GM12878 (cell line): Measurements from ENCODE around the gene CARM1. TPM values are rescaled to one million over a fixed set of nuclear protein-coding genes. Genes with fewer than 3 reads are reported as not detected.

Experiments used
- ATAC-seq: fragments of 200-7000 bp; cut with Tn5 transposase; 3 replicates; pipeline ENCODE4 v1.9.1; 2020; ENCODE audit warnings: mild to moderate bottlenecking, moderate library complexity
- BruUV-seq: library from RNA; stranded (reverse); fragments of 400-500 nt; replicated peaks from 2 replicates; lab custom pipeline; 2021; lab: Mats Ljungman, UMichigan
- CTCF ChIA-PET: fragments of 300-600 bp; sonication (Branson Sonifier 250); formaldehyde crosslinking; extraction: SDS; loops from one replicate; lab custom pipeline; 2021; ENCODE audit warnings: inconsistent platforms; lab: Yijun Ruan, JAX
- POLR2A ChIA-PET: fragments of 350-600 bp; formaldehyde crosslinking; extraction: SDS; loops from one replicate; lab custom pipeline; 2021; ENCODE audit warnings: inconsistent platforms; lab: Charles Lee
- RAD21 ChIA-PET: fragments of 300-600 bp; sonication (Branson Sonifier 250); formaldehyde crosslinking; loops from one replicate; lab custom pipeline; 2023; ENCODE audit warnings: antibody characterized with exemption; ENCODE audit not compliant: unreplicated experiment; lab: Charles Lee
- SMC1A ChIA-PET: fragments of 300-600 bp; sonication (Branson Sonifier 250); formaldehyde crosslinking; loops from one replicate; lab custom pipeline; 2023; ENCODE audit not compliant: unreplicated experiment, uncharacterized antibody; lab: Charles Lee
- DNase-seq: peaks from one replicate; pipeline ENCODE4 v3.0.0-alpha.2; 2011; ENCODE audit warnings: low read depth, low spot score
- FAIRE-seq: peaks from 3 replicates; lab custom pipeline; 2011; peaks lifted over from hg19 to GRCh38; lab: Jason Lieb, UNC
- H2AFZ ChIP-seq: 2 replicates; pipeline ENCODE4 v1.6.0; 2011; ENCODE audit warnings: low read depth, low read length, control low read depth; ENCODE audit not compliant: control insufficient read depth
- H3K27ac ChIP-seq: 2 replicates; pipeline ENCODE4 v1.5.1; 2011; ENCODE audit warnings: control low read depth; ENCODE audit not compliant: control insufficient read depth, insufficient read depth
- H3K27me3 ChIP-seq, 2 experiments: replicated peaks in 1 of 2; 2 replicates each; pipeline versions ENCODE4 v1.6.0 to v1.6.1; 2011; ENCODE audit warnings: low read length in 1 of 2; ENCODE audit not compliant: control insufficient read depth in 2 of 2, insufficient read depth in 2 of 2
- H3K36me3 ChIP-seq, 2 experiments: 2 replicates each; pipeline ENCODE4 v1.5.1; 2011; ENCODE audit warnings: low read length in 1 of 2; ENCODE audit not compliant: control insufficient read depth in 2 of 2, insufficient read depth in 2 of 2
- H3K4me1 ChIP-seq: 2 replicates; pipeline ENCODE4 v1.6.1; 2011; ENCODE audit warnings: mild to moderate bottlenecking, low read length, moderate library complexity, mixed read lengths; ENCODE audit not compliant: control insufficient read depth, insufficient read depth
- H3K4me2 ChIP-seq: 2 replicates; pipeline ENCODE4 v1.6.0; 2011; ENCODE audit warnings: control low read depth; ENCODE audit not compliant: control insufficient read depth, insufficient read depth
- H3K4me3 ChIP-seq: fragments of 200-600 bp; sonication (generic); 2 replicates; pipeline ENCODE4 v1.5.1; 2016
- H3K79me2 ChIP-seq: 2 replicates; pipeline ENCODE4 v1.6.0; 2011; ENCODE audit warnings: low read length; ENCODE audit not compliant: control insufficient read depth, insufficient read depth
- H3K9ac ChIP-seq: 2 replicates; pipeline ENCODE4 v1.8.0; 2011; ENCODE audit warnings: low read length, control low read depth, mixed read lengths; ENCODE audit not compliant: control insufficient read depth, insufficient read depth
- H3K9me3 ChIP-seq: replicated peaks from 3 replicates; pipeline ENCODE4 v1.5.1; 2011; ENCODE audit warnings: mild to moderate bottlenecking, low read length; ENCODE audit not compliant: control insufficient read depth, insufficient read depth
- H4K20me1 ChIP-seq: 2 replicates; pipeline ENCODE4 v1.6.0; 2011; ENCODE audit not compliant: control insufficient read depth, insufficient read depth
- CHD2 ChIP-seq: IDR thresholded peaks from 2 replicates; pipeline ENCODE4 v1.6.1; 2011; ENCODE audit warnings: low read depth, low read length, improper control_type of control experiment, borderline replicate concordance
- CUX1 ChIP-seq: IDR thresholded peaks from 2 replicates; pipeline ENCODE4 v1.6.1; 2012; ENCODE audit warnings: improper control_type of control experiment, low read depth, low read length; ENCODE audit not compliant: insufficient replicate concordance
- EGR1 ChIP-seq, 2 experiments: IDR thresholded peaks; 1 replicate in 1 of 2; 2 replicates in 1 of 2; pipeline ENCODE4 v1.6.1; 2011 to 2012; ENCODE audit warnings: low read depth in 2 of 2, low read length in 2 of 2, borderline replicate concordance in 1 of 2, mild to moderate bottlenecking in 1 of 2, moderate library complexity in 1 of 2
- ETV6 ChIP-seq, 2 experiments: fragments of 450-650 bp in 1 of 2; IDR thresholded peaks in 1 of 2; conservative IDR thresholded peaks in 1 of 2; 2 replicates each; pipeline ENCODE4 v1.6.1; 2014; ENCODE audit warnings: antibody characterized with exemption in 1 of 2, borderline replicate concordance in 1 of 2, low read depth in 1 of 2, mild to moderate bottlenecking in 1 of 2, moderate library complexity in 1 of 2
- HDGF ChIP-seq: fragments of 450-650 bp; IDR thresholded peaks from 2 replicates; pipeline ENCODE4 v1.6.1; 2016; ENCODE audit warnings: antibody characterized with exemption
- MLLT1 ChIP-seq: fragments of 450-650 bp; IDR thresholded peaks from 2 replicates; pipeline ENCODE4 v1.6.1; 2016; ENCODE audit warnings: mild to moderate bottlenecking
- MYC ChIP-seq: IDR thresholded peaks from 2 replicates; pipeline ENCODE4 v1.6.1; 2011; ENCODE audit warnings: mild to moderate bottlenecking, low read length, moderate library complexity, inconsistent platforms; ENCODE audit not compliant: insufficient read depth, insufficient replicate concordance, insufficient read length, severe bottlenecking
- NBN ChIP-seq: fragments of 450-650 bp; IDR thresholded peaks from 2 replicates; pipeline ENCODE4 v1.6.1; 2016
- POLR2A ChIP-seq: IDR thresholded peaks from 2 replicates; pipeline ENCODE4 v1.6.1; 2011; ENCODE audit warnings: low read depth, mild to moderate bottlenecking, low read length
- POLR2AphosphoS5 ChIP-seq: IDR thresholded peaks from 2 replicates; pipeline ENCODE4 v1.6.1; 2011; ENCODE audit warnings: mild to moderate bottlenecking, low read length, inconsistent platforms
- RB1 ChIP-seq: fragments of 450-650 bp; formaldehyde crosslinking; IDR thresholded peaks from 2 replicates; pipeline ENCODE4 v1.6.1; 2017; ENCODE audit warnings: mild to moderate bottlenecking, borderline replicate concordance
- RELB ChIP-seq: fragments of 450-650 bp; IDR thresholded peaks from 2 replicates; pipeline ENCODE4 v1.6.1; 2017; ENCODE audit warnings: low read depth, mild to moderate bottlenecking, moderate library complexity
- SUPT20H ChIP-seq: IDR thresholded peaks from 2 replicates; pipeline ENCODE4 v1.6.1; 2011; ENCODE audit warnings: low read depth, mild to moderate bottlenecking, low read length, moderate library complexity, borderline replicate concordance; ENCODE audit not compliant: control insufficient read depth
- TBL1XR1 ChIP-seq: IDR thresholded peaks from 2 replicates; pipeline ENCODE4 v1.6.1; 2012; ENCODE audit warnings: low read depth, low read length, improper control_type of control experiment
- WGBS: methylation state at CpG from one replicate; pipeline ENCODE4 v1.1.6; 2016; ENCODE audit warnings: low lambda C conversion rate; ENCODE audit not compliant: insufficient replicate concordance, insufficient coverage; ENCODE audit errors: missing lambda C conversion rate; 5-methylcytosine and 5-hydroxymethylcytosine counted together
- in situ Hi-C: fragments of 300-500 bp; cut with MboI; formaldehyde crosslinking; loops from 9 replicates; pipeline ENCODE4 v1.14.3; 2018; ENCODE audit warnings: mixed read lengths
- intact Hi-C: fragments of 100-400 bp; cut with micrococcal nuclease; formaldehyde crosslinking; loops from one replicate; pipeline ENCODE4 v1.14.2; 2022; ENCODE audit not compliant: unreplicated experiment
- polyA plus RNA-seq, 11 experiments: library from polyadenylated mRNA; depleted of rRNA in 4 of 11; unstranded in 6 of 11; stranded (reverse) in 5 of 11; fragments of >200 nt; fragmentation: Nextera tagmentation in 4 of 11; fragmentation: Illumina TruSeq in 1 of 11; extraction: Ambion mirVana in 4 of 11; extraction: Trizol in 1 of 11; gene quantifications; 1 replicate in 1 of 11; 2 replicates in 10 of 11; pipeline versions ENCODE4 v1.2.1 to v1.2.3, GENCODE V29; 2011 to 2016; ENCODE audit warnings: inconsistent platforms in 2 of 11, missing spikeins in 2 of 11, low read depth in 1 of 11
- total RNA-seq, 4 experiments: library from RNA; depleted of rRNA in 3 of 4; stranded (reverse); fragments of >200 nt in 3 of 4; fragmentation: Illumina TruSeq in 1 of 4; extraction: Trizol in 1 of 4; gene quantifications; 2 replicates each; pipeline versions ENCODE4 v1.2.1 to v1.2.3, GENCODE V29; 2013 to 2021

CARM1 gene
- total and polyA plus RNA-seq, 10 of the 15 experiments (the other 5 are each of a cell fraction or from before 2014, with no cell fraction given) = 0.45 to 116 (median 39.7) TPM

GRCh38 chr19:10870501-10870954 lies 825 bp upstream of the CARM1 start:
- no peaks in the 10 kb centered on the region for H4K20me1 ChIP-seq
- FAIRE-seq (no peak), DNase-seq (no peak), ATAC-seq (peak; percentile 1)
- CTCF ChIA-PET = interaction anchor here (0.5 to 1.4 kb wide), 12 partner anchors 10 to 289 kb away, joined by 3 to 6 read pairs (median 4); partner anchors contain the start of genes DNM2 and TMED1
- POLR2A ChIA-PET = interaction anchor here (0.6 to 1.4 kb wide), 4 partner anchors 9 to 278 kb away, joined by 3 to 4 read pairs (median 4); partner anchors contain the start of gene LDLR
- in situ Hi-C loops (no loop called here), intact Hi-C loops (loop anchor here (10.0 kb wide), 1 partner anchor 694 kb away; no protein-coding TSS in a partner anchor)
- peak overlapping the region; percentile 62 for H3K4me3 ChIP-seq
- H3K27ac ChIP-seq = peak overlapping the region; percentile 87
- H3K79me2 ChIP-seq = peaks cover 36% of the 10 kb centered on the region
- peak overlapping the region; percentile 97 for H3K4me2 ChIP-seq
- H2AFZ ChIP-seq = peak overlapping the region; percentile 82
- peaks cover 29% of the 10 kb centered on the region for H3K4me1 ChIP-seq
- RAD21 ChIA-PET = interaction anchor here (0.5 to 4.4 kb wide), 11 partner anchors 17 to 505 kb away, joined by 3 to 42 read pairs (median 3); partner anchors contain the start of genes CCDC159, DNM2, TMED1 and TMEM205
- no peaks in the 10 kb centered on the region for H3K9me3 ChIP-seq
- H3K9ac ChIP-seq = peak overlapping the region; percentile 74
- SMC1A ChIA-PET = no interaction called here
- WGBS = 6% methylated on average over 14 of the region's 22 CpGs
- no peaks in the 10 kb centered on the region for H3K36me3 ChIP-seq
- H3K27me3 ChIP-seq = no peaks in the 10 kb centered on the region
- BruUV-seq = no TSS peak
- TF ChIP-seq RB1 (peak; percentile 17; the same call in 1 of the 2 replicates), SUPT20H (no peak), MLLT1 (peak; percentile 59; the same call in 1 of the 2 replicates), POLR2A (peak; percentile 46; the same call in 1 of the 2 replicates), CUX1 (no peak), EGR1 (IDR thresholded peaks at IDR 0.05; ENCODE audit: borderline replicate concordance in 1 of 2, low read depth in 2 of 2, low read length in 2 of 2) (peak; percentile 60 to 99), NBN (peak; percentile 94), MYC (no peak), TBL1XR1 (no peak), HDGF (peak; percentile 94), CHD2 (peak; percentile 71), RELB (0 out of 2 replicates have a peak, but pooled peaks have one; percentile 14), ETV6 (conservative IDR thresholded peaks at IDR 0.05 in 1 of 2, IDR thresholded peaks at IDR 0.05 in 1 of 2; ENCODE audit: borderline replicate concordance in 1 of 2, low read depth in 1 of 2) (no peak), POLR2AphosphoS5 (peak; percentile 44; the same call in 1 of the 2 replicates)
